Measurements from ENCODE around the gene ZW10. TPM values are rescaled to one million over a fixed set of nuclear protein-coding genes. Genes with fewer than 3 reads are reported as not detected.

Gene ZW10
- total and polyA plus RNA-seq, 2 donors from 2014 or later: 6.7 to 11.0 TPM

DNA sequence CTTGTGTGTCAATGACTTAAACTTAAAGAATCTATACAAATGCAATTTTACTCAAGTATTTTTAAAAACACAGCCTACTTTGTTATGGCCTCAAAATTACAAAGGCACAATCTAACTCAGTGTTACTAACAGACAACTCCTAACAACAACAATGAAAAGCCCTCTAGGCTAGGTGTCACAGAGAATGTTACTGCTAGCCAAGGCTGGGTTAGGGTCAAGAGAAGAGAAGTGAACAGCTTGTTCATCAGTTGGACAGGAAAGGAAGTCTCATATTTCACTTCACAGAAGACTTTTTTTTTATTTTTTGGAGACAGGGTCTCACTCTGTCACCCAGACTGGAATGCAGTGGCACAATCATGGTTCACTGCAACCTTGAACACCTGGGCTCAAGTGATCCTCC lies 32.1 kb upstream of the ZW10 start:
- Histone ChIP-seq H3K4me3 (ENCODE audit: low read length in 3 of 3) (no peak overlapping the region), H3K27me3 (ENCODE audit: control insufficient read depth, insufficient read depth, low read length) (no peaks in the 10 kb centered on the region), H3K4me1 (ENCODE audit: control insufficient read depth in 2 of 3, insufficient read depth in 2 of 3, low read depth in 1 of 3, low read length in 3 of 3) (no peaks in the 10 kb centered on the region), H3K9ac (ENCODE audit: low read length in 3 of 3) (no peak overlapping the region), H3K27ac (ENCODE audit: low read depth in 2 of 2, low read length in 2 of 2) (no peak overlapping the region), H3K9me3 (ENCODE audit: control insufficient read depth in 2 of 3, insufficient read depth in 1 of 3, low read length in 3 of 3) (no peaks in the 10 kb centered on the region), H3K36me3 (ENCODE audit: control insufficient read depth in 2 of 3, insufficient read depth in 3 of 3, low read length in 3 of 3) (peaks cover 0 to 37% (median 19%) of the 10 kb centered on the region in 3 donors)
- TF ChIP-seq, protein P1, sequence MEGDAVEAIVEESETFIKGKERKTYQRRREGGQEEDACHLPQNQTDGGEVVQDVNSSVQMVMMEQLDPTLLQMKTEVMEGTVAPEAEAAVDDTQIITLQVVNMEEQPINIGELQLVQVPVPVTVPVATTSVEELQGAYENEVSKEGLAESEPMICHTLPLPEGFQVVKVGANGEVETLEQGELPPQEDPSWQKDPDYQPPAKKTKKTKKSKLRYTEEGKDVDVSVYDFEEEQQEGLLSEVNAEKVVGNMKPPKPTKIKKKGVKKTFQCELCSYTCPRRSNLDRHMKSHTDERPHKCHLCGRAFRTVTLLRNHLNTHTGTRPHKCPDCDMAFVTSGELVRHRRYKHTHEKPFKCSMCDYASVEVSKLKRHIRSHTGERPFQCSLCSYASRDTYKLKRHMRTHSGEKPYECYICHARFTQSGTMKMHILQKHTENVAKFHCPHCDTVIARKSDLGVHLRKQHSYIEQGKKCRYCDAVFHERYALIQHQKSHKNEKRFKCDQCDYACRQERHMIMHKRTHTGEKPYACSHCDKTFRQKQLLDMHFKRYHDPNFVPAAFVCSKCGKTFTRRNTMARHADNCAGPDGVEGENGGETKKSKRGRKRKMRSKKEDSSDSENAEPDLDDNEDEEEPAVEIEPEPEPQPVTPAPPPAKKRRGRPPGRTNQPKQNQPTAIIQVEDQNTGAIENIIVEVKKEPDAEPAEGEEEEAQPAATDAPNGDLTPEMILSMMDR (IDR thresholded peaks at IDR 0.05; ENCODE audit: borderline replicate concordance, extremely low read depth, insufficient read depth): no peak
- FAIRE-seq (no peak), DNase-seq (no peak)
- intact Hi-C loops (cut with DNase I): no loop called here

GRCh38 chr11:113802621-113803020 lies 29.1 kb upstream of the ZW10 start:
- H3K4me3 ChIP-seq (ENCODE audit: low read length in 3 of 3): no peak overlapping the region
- H3K36me3 ChIP-seq (ENCODE audit: control insufficient read depth in 2 of 3, insufficient read depth in 3 of 3, low read length in 3 of 3): peaks cover 0 to 29% (median 13%) of the 10 kb centered on the region in 3 donors
- no peak overlapping the region for H3K9ac ChIP-seq (ENCODE audit: low read length in 3 of 3)
- TF ChIP-seq, protein P1 (IDR thresholded peaks at IDR 0.05; ENCODE audit: borderline replicate concordance, extremely low read depth, insufficient read depth): no peak
- H3K9me3 ChIP-seq (ENCODE audit: control insufficient read depth in 2 of 3, insufficient read depth in 1 of 3, low read length in 3 of 3): no peaks in the 10 kb centered on the region
- no peak for FAIRE-seq
- DNase-seq: no peak
- intact Hi-C loops (cut with DNase I): no loop called here
- H3K27ac ChIP-seq (ENCODE audit: low read depth in 2 of 2, low read length in 2 of 2): no peak overlapping the region
- H3K27me3 ChIP-seq (ENCODE audit: control insufficient read depth, insufficient read depth, low read length): no peaks in the 10 kb centered on the region
- H3K4me1 ChIP-seq (ENCODE audit: control insufficient read depth in 2 of 3, insufficient read depth in 2 of 3, low read depth in 1 of 3, low read length in 3 of 3): no peaks in the 10 kb centered on the region

GRCh38 chr11:113796663-113797259 lies 23.3 kb upstream of the ZW10 start:
- H3K4me3 ChIP-seq (ENCODE audit: low read length in 3 of 3): no peak overlapping the region
- no peaks in the 10 kb centered on the region for H3K4me1 ChIP-seq (ENCODE audit: control insufficient read depth in 2 of 3, insufficient read depth in 2 of 3, low read depth in 1 of 3, low read length in 3 of 3)
- H3K27ac ChIP-seq (ENCODE audit: low read depth in 2 of 2, low read length in 2 of 2): no peak overlapping the region
- FAIRE-seq: no peak
- peak in 2 of 5 donors; percentile 42 to 59 for DNase-seq
- H3K9ac ChIP-seq (ENCODE audit: low read length in 3 of 3): no peak overlapping the region
- TF ChIP-seq, protein P1 (IDR thresholded peaks at IDR 0.05; ENCODE audit: borderline replicate concordance, extremely low read depth, insufficient read depth): peak; percentile 43
- intact Hi-C loops (cut with DNase I): no loop called here
- H3K27me3 ChIP-seq (ENCODE audit: control insufficient read depth, insufficient read depth, low read length): no peaks in the 10 kb centered on the region
- no peaks in the 10 kb centered on the region for H3K9me3 ChIP-seq (ENCODE audit: control insufficient read depth in 2 of 3, insufficient read depth in 1 of 3, low read length in 3 of 3)
- peaks cover 0 to 9% (median 6%) of the 10 kb centered on the region in 3 donors for H3K36me3 ChIP-seq (ENCODE audit: control insufficient read depth in 2 of 3, insufficient read depth in 3 of 3, low read length in 3 of 3)
